Measurements from ENCODE around the gene PLEKHA7.

- TF ChIP-seq CTCF (IDR thresholded peaks at IDR 0.05) (no peak), POLR2AphosphoS5 (IDR thresholded peaks at IDR 0.05) (no peak), EP300 (IDR thresholded peaks at IDR 0.05) (no peak)
Observed at GRCh38 chr11:16893456-16894066, 120.7 kb downstream of the PLEKHA7 start.

Measured in suprapubic skin (tissue), 4 donors.